ENCODE data around the gene CDK5R2. TPM values are rescaled to one million over a fixed set of nuclear protein-coding genes. Genes with fewer than 3 reads are reported as not detected.
A peak's percentile ranks its signal among the peaks of the same experiment; 100 is the strongest.

The CDK5R2 gene
- total and polyA plus RNA-seq, 10 donors = not detected

DNA sequence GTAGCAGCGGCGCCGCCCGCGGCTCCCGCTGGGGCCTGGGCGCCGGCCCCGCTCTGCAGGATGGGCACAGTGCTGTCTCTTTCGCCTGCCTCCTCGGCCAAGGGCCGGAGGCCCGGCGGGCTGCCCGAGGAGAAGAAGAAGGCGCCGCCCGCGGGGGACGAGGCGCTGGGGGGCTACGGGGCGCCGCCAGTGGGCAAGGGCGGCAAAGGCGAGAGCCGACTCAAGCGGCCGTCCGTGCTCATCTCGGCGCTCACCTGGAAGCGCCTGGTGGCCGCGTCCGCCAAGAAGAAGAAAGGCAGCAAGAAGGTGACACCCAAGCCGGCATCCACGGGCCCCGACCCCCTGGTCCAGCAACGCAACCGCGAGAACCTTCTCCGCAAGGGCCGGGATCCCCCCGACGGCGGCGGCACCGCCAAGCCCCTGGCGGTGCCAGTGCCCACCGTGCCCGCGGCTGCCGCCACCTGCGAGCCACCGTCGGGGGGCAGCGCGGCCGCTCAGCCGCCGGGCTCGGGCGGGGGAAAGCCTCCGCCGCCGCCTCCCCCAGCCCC is 369 bp downstream of the CDK5R2 start:
- Histone ChIP-seq H3K27ac (no peak overlapping the region), H3K36me3 (no peaks in the 10 kb centered on the region), H3K27me3 (replicated peaks in 1 of 7) (peaks cover 0 to 97% (median 63%) of the 10 kb centered on the region in 7 donors), H3K9me3 (peaks cover 0 to 4% (median 0%) of the 10 kb centered on the region in 8 donors), H3K4me3 (peak overlapping the region; percentile 25 to 72 (median 42)), H3K4me1 (peaks cover 3 to 43% (median 27%) of the 10 kb centered on the region in 6 donors)
- intact Hi-C loops (cut with DNase I; ENCODE audit: low total_unique reads) = no loop called here
- TF ChIP-seq POLR2AphosphoS5 (IDR thresholded peaks at IDR 0.05) (no peak), POLR2A (IDR thresholded peaks at IDR 0.05) (no peak)
- TF ChIP-seq, protein P1, sequence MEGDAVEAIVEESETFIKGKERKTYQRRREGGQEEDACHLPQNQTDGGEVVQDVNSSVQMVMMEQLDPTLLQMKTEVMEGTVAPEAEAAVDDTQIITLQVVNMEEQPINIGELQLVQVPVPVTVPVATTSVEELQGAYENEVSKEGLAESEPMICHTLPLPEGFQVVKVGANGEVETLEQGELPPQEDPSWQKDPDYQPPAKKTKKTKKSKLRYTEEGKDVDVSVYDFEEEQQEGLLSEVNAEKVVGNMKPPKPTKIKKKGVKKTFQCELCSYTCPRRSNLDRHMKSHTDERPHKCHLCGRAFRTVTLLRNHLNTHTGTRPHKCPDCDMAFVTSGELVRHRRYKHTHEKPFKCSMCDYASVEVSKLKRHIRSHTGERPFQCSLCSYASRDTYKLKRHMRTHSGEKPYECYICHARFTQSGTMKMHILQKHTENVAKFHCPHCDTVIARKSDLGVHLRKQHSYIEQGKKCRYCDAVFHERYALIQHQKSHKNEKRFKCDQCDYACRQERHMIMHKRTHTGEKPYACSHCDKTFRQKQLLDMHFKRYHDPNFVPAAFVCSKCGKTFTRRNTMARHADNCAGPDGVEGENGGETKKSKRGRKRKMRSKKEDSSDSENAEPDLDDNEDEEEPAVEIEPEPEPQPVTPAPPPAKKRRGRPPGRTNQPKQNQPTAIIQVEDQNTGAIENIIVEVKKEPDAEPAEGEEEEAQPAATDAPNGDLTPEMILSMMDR (IDR thresholded peaks at IDR 0.05 in 8 of 11, conservative IDR thresholded peaks at IDR 0.05 in 3 of 11) = no peak
- DNase-seq = no peak
- WGBS, 5 donors = 0 to 5% (median 3%) methylated on average over 5 to 67 of the region's 67 CpGs

DNA sequence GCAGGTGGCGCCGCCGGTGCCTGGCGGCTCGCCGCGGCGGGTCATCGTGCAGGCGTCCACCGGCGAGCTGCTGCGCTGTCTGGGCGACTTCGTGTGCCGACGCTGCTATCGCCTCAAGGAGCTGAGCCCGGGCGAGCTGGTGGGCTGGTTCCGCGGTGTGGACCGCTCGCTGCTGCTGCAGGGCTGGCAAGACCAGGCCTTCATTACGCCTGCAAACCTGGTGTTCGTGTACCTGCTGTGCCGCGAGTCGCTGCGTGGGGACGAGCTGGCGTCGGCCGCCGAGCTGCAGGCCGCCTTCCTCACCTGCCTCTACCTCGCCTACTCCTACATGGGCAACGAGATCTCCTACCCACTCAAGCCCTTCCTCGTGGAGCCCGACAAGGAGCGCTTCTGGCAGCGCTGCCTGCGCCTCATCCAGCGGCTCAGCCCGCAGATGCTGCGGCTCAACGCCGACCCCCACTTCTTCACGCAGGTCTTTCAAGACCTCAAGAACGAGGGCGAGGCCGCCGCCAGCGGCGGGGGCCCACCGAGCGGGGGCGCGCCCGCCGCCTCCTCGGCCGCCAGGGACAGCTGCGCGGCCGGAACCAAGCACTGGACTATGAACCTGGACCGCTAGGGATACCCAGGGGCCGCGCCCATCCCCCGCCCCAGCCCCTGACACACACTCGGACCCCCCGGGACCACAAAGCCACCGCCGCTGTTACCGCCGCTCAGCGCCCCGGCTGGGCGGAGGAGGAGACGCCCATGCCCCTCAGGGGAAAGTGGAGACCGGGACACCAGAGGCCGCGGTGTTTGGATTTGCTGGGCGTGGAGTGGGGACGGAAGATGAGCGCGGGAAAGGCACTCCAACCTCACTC is 1.1 kb downstream of the CDK5R2 start:
- Histone ChIP-seq H3K4me3 (peak overlapping the region in 4 of 8 donors; percentile 43 to 72 (median 50)), H3K27me3 (replicated peaks in 1 of 7) (peaks cover 0 to 97% (median 70%) of the 10 kb centered on the region in 7 donors), H3K36me3 (no peaks in the 10 kb centered on the region), H3K27ac (no peak overlapping the region), H3K4me1 (peaks cover 3 to 43% (median 27%) of the 10 kb centered on the region in 6 donors), H3K9me3 (peaks cover 0 to 4% (median 0%) of the 10 kb centered on the region in 8 donors)
- TF ChIP-seq POLR2AphosphoS5 (IDR thresholded peaks at IDR 0.05) (no peak), POLR2A (IDR thresholded peaks at IDR 0.05) (no peak)
- TF ChIP-seq, protein P1 (IDR thresholded peaks at IDR 0.05 in 8 of 11, conservative IDR thresholded peaks at IDR 0.05 in 3 of 11) = no peak
- intact Hi-C loops (cut with DNase I; ENCODE audit: low total_unique reads) = no loop called here
- WGBS, 5 donors = 5 to 8% (median 6%) methylated on average over 24 to 87 of the region's 87 CpGs
- no peak for DNase-seq

DNA sequence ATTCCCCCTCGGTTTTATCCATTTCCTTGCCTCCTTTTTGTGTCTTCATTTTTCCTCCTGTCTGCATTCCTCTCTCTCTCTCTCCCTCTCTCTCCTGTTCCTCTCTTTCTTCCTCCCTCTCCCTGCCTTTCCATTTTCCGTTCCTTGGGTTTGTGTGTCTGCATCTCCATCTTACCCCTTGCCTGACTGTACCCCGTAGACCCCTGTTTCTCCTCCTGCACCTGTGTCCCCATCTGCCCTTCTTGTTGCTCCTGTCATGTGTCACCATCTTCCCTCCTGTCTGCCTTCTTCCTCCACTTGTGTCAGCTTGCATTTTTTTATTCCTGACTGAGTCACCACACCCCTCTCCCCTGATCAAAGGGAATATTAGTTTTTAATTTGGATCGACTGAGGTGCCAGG is 1.8 kb downstream of the CDK5R2 start:
- Histone ChIP-seq H3K9me3 (peaks cover 0 to 4% (median 0%) of the 10 kb centered on the region in 8 donors), H3K4me3 (no peak overlapping the region), H3K4me1 (peaks cover 3 to 43% (median 27%) of the 10 kb centered on the region in 6 donors), H3K27ac (no peak overlapping the region), H3K27me3 (replicated peaks in 1 of 7) (peaks cover 0 to 100% (median 72%) of the 10 kb centered on the region in 7 donors), H3K36me3 (no peaks in the 10 kb centered on the region)
- 8 to 11% (median 10%) methylated on average over 4 of the region's 4 CpGs for WGBS, 5 donors
- intact Hi-C loops (cut with DNase I; ENCODE audit: low total_unique reads) = no loop called here
- no peak for DNase-seq
- TF ChIP-seq, protein P1 (IDR thresholded peaks at IDR 0.05 in 8 of 11, conservative IDR thresholded peaks at IDR 0.05 in 3 of 11) = no peak
- TF ChIP-seq POLR2AphosphoS5 (IDR thresholded peaks at IDR 0.05) = no peak
- no peak for TF ChIP-seq POLR2A (IDR thresholded peaks at IDR 0.05)

Data from spleen (tissue), 11 donors.